HEK293 (cell line): ENCODE data around the gene PARD6B.
"Not testable (repeated sequence)": the region's sequence is repeated elsewhere in the genome, so short reads cannot be mapped to it uniquely, and the experiment has no call there.

Experiments used
- CTCF ChIA-PET: fragments of 350-600 bp; formaldehyde crosslinking; extraction: SDS; loops from one replicate; lab custom pipeline; 2021; ENCODE audit warnings: antibody characterized with exemption; lab: Yijun Ruan, JAX
- POLR2A ChIA-PET: fragments of 300-600 bp; formaldehyde crosslinking; extraction: SDS; loops from one replicate; lab custom pipeline; 2020; ENCODE audit warnings: antibody characterized with exemption, inconsistent platforms; lab: Yijun Ruan, JAX
- H3K27ac ChIP-seq: fragments of 200-500 bp; sonication (Bioruptor generic); 2 replicates; pipeline ENCODE4 v1.5.1; 2014; ENCODE audit warnings: low read depth, low read length, control low read depth, inconsistent platforms; ENCODE audit errors: extremely low read depth
- H3K36me3 ChIP-seq, 2 experiments: fragments of 200-500 bp in 1 of 2; sonication (Bioruptor generic) in 1 of 2; 1 replicate in 1 of 2; 2 replicates in 1 of 2; pipeline ENCODE4 v1.5.1; 2014 to 2017; ENCODE audit warnings: inconsistent platforms in 2 of 2, low read length in 2 of 2; ENCODE audit not compliant: control insufficient read depth in 2 of 2, insufficient read depth in 1 of 2
- H3K4me1 ChIP-seq: fragments of 200-500 bp; sonication (Bioruptor generic); 2 replicates; pipeline ENCODE4 v1.5.1; 2014; ENCODE audit warnings: mild to moderate bottlenecking, low read length, inconsistent platforms; ENCODE audit not compliant: control insufficient read depth, insufficient read depth
- H3K4me3 ChIP-seq: 2 replicates; pipeline ENCODE4 v1.5.1; 2011; ENCODE audit warnings: low read depth, mild to moderate bottlenecking, control low read depth, low read length, moderate library complexity
- H3K9me3 ChIP-seq: fragments of 200-500 bp; sonication (Bioruptor generic); 2 replicates; pipeline ENCODE4 v1.5.1; 2014; ENCODE audit warnings: low read depth, low read length, inconsistent platforms; ENCODE audit not compliant: control insufficient read depth, insufficient read depth
- MZF1 ChIP-seq: fragments of 450-650 bp; formaldehyde crosslinking; IDR thresholded peaks from 2 replicates; pipeline ENCODE4 v1.5.1; 2017; ENCODE audit warnings: missing biosample characterization, missing genetic modification characterization, borderline replicate concordance
- ZBTB49 ChIP-seq: fragments of 450-650 bp; formaldehyde crosslinking; IDR thresholded peaks from 2 replicates; pipeline ENCODE4 v1.5.1; 2016; ENCODE audit warnings: missing biosample characterization, missing genetic modification characterization, low read depth
- ZNF114 ChIP-seq: fragments of 450-650 bp; formaldehyde crosslinking; IDR thresholded peaks from 2 replicates; pipeline ENCODE4 v1.5.0; 2017; ENCODE audit warnings: missing biosample characterization, missing genetic modification characterization
- ZNF248 ChIP-seq: fragments of 450-650 bp; formaldehyde crosslinking; IDR thresholded peaks from 2 replicates; pipeline ENCODE4 v1.5.1; 2017; ENCODE audit warnings: missing biosample characterization, missing genetic modification characterization
- ZNF280D ChIP-seq: fragments of 450-650 bp; formaldehyde crosslinking; IDR thresholded peaks from 2 replicates; pipeline ENCODE4 v1.5.1; 2016; ENCODE audit warnings: missing biosample characterization, missing genetic modification characterization
- ZNF610 ChIP-seq: fragments of 450-650 bp; formaldehyde crosslinking; IDR thresholded peaks from 2 replicates; pipeline ENCODE4 v1.5.1; 2016; ENCODE audit warnings: missing biosample characterization, missing genetic modification characterization, borderline replicate concordance
- ZNF791 ChIP-seq: fragments of 450-650 bp; formaldehyde crosslinking; IDR thresholded peaks from 2 replicates; pipeline ENCODE4 v1.5.1; 2016; ENCODE audit warnings: missing biosample characterization, missing genetic modification characterization

The PARD6B gene

GRCh38 chr20:50711113-50711825 is 20.1 kb upstream of the PARD6B start:
- Histone ChIP-seq H3K36me3 (no peaks in the 10 kb centered on the region), H3K4me1 (no peaks in the 10 kb centered on the region), H3K9me3 (no peaks in the 10 kb centered on the region), H3K27ac (no peak overlapping the region), H3K4me3 (no peak overlapping the region)
- ChIA-PET CTCF (interaction anchor here (0.7 to 1.1 kb wide), 2 partner anchors 38 to 76 kb away, joined by 4 to 5 read pairs; no protein-coding TSS in a partner anchor), POLR2A (no interaction called here)
- TF ChIP-seq ZNF791 (tag by site-specific recombination) (0 out of 2 replicates have a peak, but pooled peaks have one; percentile 26), ZNF248 (tag by site-specific recombination) (no peak)

- H3K9me3 ChIP-seq, result no peaks in the 10 kb centered on the region
- no peak overlapping the region for H3K4me3 ChIP-seq
- no peaks in the 10 kb centered on the region for H3K36me3 ChIP-seq
- CTCF ChIA-PET, result interaction anchor here (0.5 to 1.3 kb wide), 15 partner anchors 8 to 118 kb away, joined by 3 to 10 read pairs (median 4); no protein-coding TSS in a partner anchor
- POLR2A ChIA-PET, result interaction anchor here (0.9 to 1.0 kb wide), 2 partner anchors 12 to 17 kb away, joined by 4 read pairs; no protein-coding TSS in a partner anchor
- H3K27ac ChIP-seq, result no peak overlapping the region
- TF ChIP-seq ZBTB49 (tag by site-specific recombination) (no peak), ZNF114 (tag by site-specific recombination) (no peak), ZNF610 (tag by site-specific recombination) (no peak)
- H3K4me1 ChIP-seq, result no peaks in the 10 kb centered on the region
Observed at GRCh38 chr20:50712771-50713656, 18.4 kb upstream of the PARD6B start.

- POLR2A ChIA-PET, result interaction anchor here (0.9 to 1.0 kb wide), 2 partner anchors 11 to 16 kb away, joined by 4 read pairs; no protein-coding TSS in a partner anchor
- TF ChIP-seq ZNF280D (tag by site-specific recombination) (no peak), MZF1 (0 out of 2 replicates have a peak, but pooled peaks have one; percentile 50)
- TF ChIP-seq, all 188 proteins: peak for 1
- Histone ChIP-seq H3K36me3 (no peaks in the 10 kb centered on the region), H3K27ac (no peak overlapping the region), H3K4me1 (peaks cover under 1% of the 10 kb centered on the region; the same call in 1 of the 2 replicates), H3K4me3 (no peak overlapping the region), H3K9me3 (no peaks in the 10 kb centered on the region)
- CTCF ChIA-PET, result interaction anchor here (0.5 to 1.3 kb wide), 14 partner anchors 8 to 119 kb away, joined by 3 to 10 read pairs (median 4); no protein-coding TSS in a partner anchor
Observed at GRCh38 chr20:50713657-50714101, 17.7 kb upstream of the PARD6B start.

GRCh38 chr20:50714426-50714825 is 17.0 kb upstream of the PARD6B start:
- H3K36me3 ChIP-seq, POLR2A ChIA-PET: not testable (repeated sequence)
- CTCF ChIA-PET, result interaction anchor here (1.2 to 1.3 kb wide), 7 partner anchors 9 to 94 kb away, joined by 3 to 10 read pairs (median 8); no protein-coding TSS in a partner anchor

More at GRCh38 chr20:50714426-50714825, 17.0 kb upstream of the PARD6B start:
- not testable (repeated sequence) for H3K4me3 ChIP-seq, H3K4me1 ChIP-seq, H3K27ac ChIP-seq, H3K9me3 ChIP-seq
